ENCODE results near the gene DNAH9. TPM values are rescaled to one million over a fixed set of nuclear protein-coding genes. Genes with fewer than 3 reads are reported as not detected.
A peak's percentile ranks its signal among the peaks of the same experiment; 100 is the strongest.

DNAH9 gene
- total RNA-seq, 1 donor from 2014 or later = 1.9 TPM

- DNase-seq (ENCODE audit: low spot score) = no peak
Measured at GRCh38 chr17:11825572-11826209, 227.4 kb downstream of the DNAH9 start.

- no peak for DNase-seq (ENCODE audit: low spot score)
Measured at GRCh38 chr17:11832401-11833137, 234.3 kb downstream of the DNAH9 start.

- DNase-seq (ENCODE audit: low spot score) = no peak
Measured at GRCh38 chr17:11836508-11836907, 238.2 kb downstream of the DNAH9 start.

GRCh38 chr17:11840052-11840451 is 241.8 kb downstream of the DNAH9 start:
- no peak for DNase-seq (ENCODE audit: low spot score)

- no peak for DNase-seq (ENCODE audit: low spot score)
Measured at GRCh38 chr17:11840831-11841230, 242.6 kb downstream of the DNAH9 start.

GRCh38 chr17:11848330-11848729 is 250.1 kb downstream of the DNAH9 start:
- no peak for DNase-seq (ENCODE audit: low spot score)

GRCh38 chr17:11852231-11852630 is 254.0 kb downstream of the DNAH9 start:
- DNase-seq (ENCODE audit: low spot score) = no peak

GRCh38 chr17:11852912-11853311 is 254.6 kb downstream of the DNAH9 start:
- DNase-seq (ENCODE audit: low spot score) = peak; percentile 66

- peak; percentile 60 for DNase-seq (ENCODE audit: low spot score)
Measured at GRCh38 chr17:11853321-11854151, 255.3 kb downstream of the DNAH9 start.

- DNase-seq (ENCODE audit: low spot score) = no peak
Measured at GRCh38 chr17:11855306-11855705, 257.0 kb downstream of the DNAH9 start.

- no peak for DNase-seq (ENCODE audit: low spot score)
Measured at GRCh38 chr17:11857006-11857405, 258.7 kb downstream of the DNAH9 start.

GRCh38 chr17:11869680-11870394 is 271.6 kb downstream of the DNAH9 start:
- no peak for DNase-seq (ENCODE audit: low spot score)

- DNase-seq (ENCODE audit: low spot score) = no peak
Measured at GRCh38 chr17:11871773-11872172, 273.5 kb downstream of the DNAH9 start.

- DNase-seq (ENCODE audit: low spot score) = no peak
Measured at GRCh38 chr17:11874756-11875155, 276.5 kb downstream of the DNAH9 start.

GRCh38 chr17:11880714-11881113 is 282.4 kb downstream of the DNAH9 start:
- DNase-seq (ENCODE audit: low spot score) = peak; percentile 31

GRCh38 chr17:11882716-11883115 is 284.4 kb downstream of the DNAH9 start:
- peak; percentile 44 for DNase-seq (ENCODE audit: low spot score)

GRCh38 chr17:11885051-11885450 is 286.8 kb downstream of the DNAH9 start:
- no peak for DNase-seq (ENCODE audit: low spot score)

- DNase-seq (ENCODE audit: low spot score) = no peak
Measured at GRCh38 chr17:11889266-11889665, 291.0 kb downstream of the DNAH9 start.

GRCh38 chr17:11893862-11894261 is 295.6 kb downstream of the DNAH9 start:
- no peak for DNase-seq (ENCODE audit: low spot score)

- DNase-seq (ENCODE audit: low spot score) = no peak
Measured at GRCh38 chr17:11896199-11896598, 297.9 kb downstream of the DNAH9 start.

GRCh38 chr17:11898526-11899235 is 300.4 kb downstream of the DNAH9 start:
- DNase-seq (ENCODE audit: low spot score) = no peak

All from umbilical cord (tissue), 2 donors.